SU-DHL-6 (cell line): ENCODE data around the gene FKTN.
"Not testable (repeated sequence)": the region's sequence is repeated elsewhere in the genome, so short reads cannot be mapped to it uniquely, and the experiment has no call there.

ENCODE experiments used
- CTCF ChIP-seq: fragments of 200-600 bp; sonication (generic); IDR thresholded peaks from one replicate; pipeline ENCODE4 v1.5.1; 2017; ENCODE audit warnings: antibody characterized with exemption, mild to moderate bottlenecking, low read length, moderate library complexity; ENCODE audit not compliant: insufficient read depth, poor library complexity, severe bottlenecking
- EZH2phosphoT487 ChIP-seq: fragments of 200-600 bp; sonication (generic), shearing (Covaris generic); conservative IDR thresholded peaks from 2 replicates; pipeline ENCODE4 v1.6.1; 2018; ENCODE audit warnings: mild to moderate bottlenecking, antibody characterized with exemption, low read length, moderate library complexity, mixed read lengths

DNA sequence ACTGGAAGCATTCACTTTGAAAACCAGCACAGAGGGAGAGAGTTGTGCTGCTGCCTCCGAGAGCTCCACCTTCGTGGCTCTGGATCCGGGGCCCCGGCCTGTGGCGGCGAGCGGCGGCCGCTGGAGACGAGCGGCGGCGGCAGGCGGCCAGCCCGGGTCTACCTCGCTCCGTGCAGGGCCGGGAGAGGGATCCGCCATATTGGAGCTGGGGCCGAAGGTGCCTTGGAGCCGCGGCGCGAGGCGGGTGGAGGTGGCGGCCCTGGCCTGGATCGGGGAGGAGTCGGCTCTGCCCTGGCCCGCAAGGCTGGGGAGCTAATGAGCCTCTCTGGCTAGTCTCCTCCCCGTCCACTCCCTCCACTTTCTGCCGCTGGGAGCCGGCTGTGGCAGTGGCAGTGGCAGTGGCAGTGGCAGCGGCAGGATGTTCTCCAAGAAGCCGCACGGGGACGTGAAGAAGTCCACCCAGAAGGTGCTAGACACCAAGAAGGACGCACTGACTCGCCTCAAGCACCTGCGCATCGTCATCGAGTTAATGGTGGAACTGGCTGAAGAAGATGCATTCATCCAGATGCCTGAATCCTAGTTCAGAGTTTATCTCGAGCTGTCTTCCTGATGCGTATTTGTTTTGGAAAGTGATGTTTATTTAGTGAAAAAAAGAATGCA, 38.1 kb upstream of the FKTN start:
- TF ChIP-seq CTCF, EZH2phosphoT487: not testable (repeated sequence)
